Measurements from ENCODE around the gene RBPJL. TPM values are rescaled to one million over a fixed set of nuclear protein-coding genes. Genes with fewer than 3 reads are reported as not detected.

Gene RBPJL
- total and polyA plus RNA-seq, 2 of the 8 experiments (the other 6 are each of a cell fraction or from before 2014, with no cell fraction given), result 0.67 to 1.3 TPM

GRCh38 chr20:45313065-45313695 is 6.5 kb downstream of the RBPJL start (continued):
- TF ChIP-seq SIX5 (IDR thresholded peaks at IDR 0.05; ENCODE audit: low read depth, low read length) (no peak), SIRT6 (IDR thresholded peaks at IDR 0.05; ENCODE audit: low read length) (no peak), BACH1 (IDR thresholded peaks at IDR 0.05; ENCODE audit: low read length) (no peak), RXRA (IDR thresholded peaks at IDR 0.05; ENCODE audit: insufficient read depth, low read depth, low read length) (no peak), SP2 (IDR thresholded peaks at IDR 0.05; ENCODE audit: low read length) (no peak), CBX8 (IDR thresholded peaks at IDR 0.05; ENCODE audit: borderline replicate concordance, low read depth, low read length) (no peak), YY1 (IDR thresholded peaks at IDR 0.05; ENCODE audit: low read depth, low read length) (no peak), SP1 (IDR thresholded peaks at IDR 0.05; ENCODE audit: low read depth, low read length) (no peak)
